DMS 273 treated with DMSO at 0.1 percent for 48 hours (cell line): ENCODE results near the gene RGL4.
A peak's percentile ranks its signal among the peaks of the same experiment; 100 is the strongest.
"Not testable (repeated sequence)": the region's sequence is repeated elsewhere in the genome, so short reads cannot be mapped to it uniquely, and the experiment has no call there.

Experiments
- DNase-seq: peaks from one replicate; lab custom pipeline; 2025; lab: John Stamatoyannopoulos, UW

Gene RGL4

GRCh38 chr22:23698094-23698493 lies 7.3 kb downstream of the RGL4 start:
- DNase-seq: no peak

- DNase-seq: no peak
These were observed 7.9 kb downstream of the RGL4 start for GRCh38 chr22:23698673-23699235.

- no peak for DNase-seq
These were observed 9.9 kb downstream of the RGL4 start for GRCh38 chr22:23700706-23701105.

GRCh38 chr22:23704062-23704461 lies 13.2 kb downstream of the RGL4 start:
- DNase-seq: no peak

GRCh38 chr22:23704829-23705228 lies 14.0 kb downstream of the RGL4 start:
- no peak for DNase-seq

GRCh38 chr22:23705358-23705757 lies 14.5 kb downstream of the RGL4 start:
- DNase-seq: no peak

GRCh38 chr22:23708270-23708669 lies 17.5 kb downstream of the RGL4 start:
- DNase-seq: no peak

GRCh38 chr22:23709107-23709506 lies 18.3 kb downstream of the RGL4 start:
- no peak for DNase-seq

GRCh38 chr22:23712256-23712655 lies 21.4 kb downstream of the RGL4 start:
- DNase-seq: no peak

- DNase-seq: no peak
These were observed 23.1 kb downstream of the RGL4 start for GRCh38 chr22:23713696-23714595.

- DNase-seq: no peak
These were observed 24.1 kb downstream of the RGL4 start for GRCh38 chr22:23714596-23715578.

GRCh38 chr22:23715806-23716375 lies 25.1 kb downstream of the RGL4 start:
- DNase-seq: no peak

- DNase-seq: peak; percentile 10
These were observed 26.3 kb downstream of the RGL4 start for GRCh38 chr22:23716811-23717801.

GRCh38 chr22:23718371-23719165 lies 27.8 kb downstream of the RGL4 start:
- DNase-seq: no peak

GRCh38 chr22:23720855-23721254 lies 30.0 kb downstream of the RGL4 start:
- DNase-seq: no peak

GRCh38 chr22:23722160-23722559 lies 31.3 kb downstream of the RGL4 start:
- DNase-seq: no peak

- no peak for DNase-seq
These were observed 31.9 kb downstream of the RGL4 start for GRCh38 chr22:23722724-23723123.

- DNase-seq: not testable (repeated sequence)
These were observed 37.3 kb downstream of the RGL4 start for GRCh38 chr22:23728108-23728507.

- no peak for DNase-seq
These were observed 46.9 kb downstream of the RGL4 start for GRCh38 chr22:23737696-23738095.
